C4-2B (cell line): ENCODE data around the gene MAP3K19.

Experiments
- ZFX ChIP-seq: fragments of 450-650 bp; IDR thresholded peaks from 2 replicates; pipeline ENCODE4 v1.6.1; 2017
- TF ChIP-seq, protein P1 (sequence below): fragments of 450-650 bp; conservative IDR thresholded peaks from 2 replicates; pipeline ENCODE4 v1.5.1; 2017; ENCODE audit warnings: mild to moderate bottlenecking

DNA sequence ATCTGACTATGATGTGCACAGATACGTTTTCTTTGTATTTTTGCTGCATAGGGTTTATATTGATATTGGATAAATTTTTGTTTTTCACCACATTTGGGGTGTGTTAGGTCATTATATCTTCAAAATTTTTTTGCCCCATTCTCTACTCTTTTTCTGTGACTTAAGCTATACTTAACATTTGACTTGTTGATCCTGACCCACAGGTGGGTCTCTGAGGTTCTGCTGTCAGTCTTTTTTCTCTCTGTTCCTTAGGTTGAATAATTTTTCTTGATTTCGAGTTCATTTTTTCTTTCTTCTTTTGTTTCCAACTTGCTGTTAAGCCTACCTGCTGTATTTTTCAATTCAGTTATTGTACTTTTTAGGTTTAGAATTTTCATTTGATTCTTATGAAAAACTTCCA, 16.9 kb upstream of the MAP3K19 start:
- TF ChIP-seq, protein P1, sequence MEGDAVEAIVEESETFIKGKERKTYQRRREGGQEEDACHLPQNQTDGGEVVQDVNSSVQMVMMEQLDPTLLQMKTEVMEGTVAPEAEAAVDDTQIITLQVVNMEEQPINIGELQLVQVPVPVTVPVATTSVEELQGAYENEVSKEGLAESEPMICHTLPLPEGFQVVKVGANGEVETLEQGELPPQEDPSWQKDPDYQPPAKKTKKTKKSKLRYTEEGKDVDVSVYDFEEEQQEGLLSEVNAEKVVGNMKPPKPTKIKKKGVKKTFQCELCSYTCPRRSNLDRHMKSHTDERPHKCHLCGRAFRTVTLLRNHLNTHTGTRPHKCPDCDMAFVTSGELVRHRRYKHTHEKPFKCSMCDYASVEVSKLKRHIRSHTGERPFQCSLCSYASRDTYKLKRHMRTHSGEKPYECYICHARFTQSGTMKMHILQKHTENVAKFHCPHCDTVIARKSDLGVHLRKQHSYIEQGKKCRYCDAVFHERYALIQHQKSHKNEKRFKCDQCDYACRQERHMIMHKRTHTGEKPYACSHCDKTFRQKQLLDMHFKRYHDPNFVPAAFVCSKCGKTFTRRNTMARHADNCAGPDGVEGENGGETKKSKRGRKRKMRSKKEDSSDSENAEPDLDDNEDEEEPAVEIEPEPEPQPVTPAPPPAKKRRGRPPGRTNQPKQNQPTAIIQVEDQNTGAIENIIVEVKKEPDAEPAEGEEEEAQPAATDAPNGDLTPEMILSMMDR = no peak
- TF ChIP-seq ZFX = no peak
